Neural crest cell (in vitro differentiated cells): ENCODE results near the gene RPUSD2. TPM values are rescaled to one million over a fixed set of nuclear protein-coding genes. Genes with fewer than 3 reads are reported as not detected.

Experiments used
- DNase-seq: peaks from one replicate; pipeline ENCODE4 v3.0.0; 2021; ENCODE audit warnings: low read depth, mixed read lengths, low spot score
- H3K27ac Mint-ChIP-seq: one replicate; pipeline ENCODE4 v1.8.0; 2021; ENCODE audit warnings: mild to moderate bottlenecking, mixed read lengths; ENCODE audit not compliant: unreplicated experiment
- H3K27me3 Mint-ChIP-seq: 2 replicates; pipeline ENCODE4 v1.8.0; 2021; ENCODE audit warnings: low read depth, mild to moderate bottlenecking, mixed read lengths
- H3K36me3 Mint-ChIP-seq: 2 replicates; pipeline ENCODE4 v1.8.0; 2021; ENCODE audit warnings: low read depth, mild to moderate bottlenecking, mixed read lengths
- H3K4me1 Mint-ChIP-seq: 2 replicates; pipeline ENCODE4 v1.8.0; 2021; ENCODE audit warnings: mixed read lengths
- H3K4me3 Mint-ChIP-seq: one replicate; pipeline ENCODE4 v1.8.0; 2021; ENCODE audit warnings: mild to moderate bottlenecking, mixed read lengths
- H3K9me3 Mint-ChIP-seq: 2 replicates; pipeline ENCODE4 v1.8.0; 2021; ENCODE audit warnings: mixed read lengths
- CTCF ChIP-seq: fragments of 200-600 bp; sonication (generic); conservative IDR thresholded peaks from 2 replicates; pipeline ENCODE4 v1.5.0; 2021; ENCODE audit warnings: antibody characterized with exemption, mild to moderate bottlenecking
- long read RNA-seq: library from polyadenylated mRNA; unstranded; transcript quantifications from one replicate; pipeline ENCODE4 v2.0.0, GENCODE V29; 2020
- total RNA-seq: library from RNA; stranded (reverse); gene quantifications from 2 replicates; pipeline ENCODE4 v1.2.1, GENCODE V29; 2021

Gene RPUSD2, protein sequence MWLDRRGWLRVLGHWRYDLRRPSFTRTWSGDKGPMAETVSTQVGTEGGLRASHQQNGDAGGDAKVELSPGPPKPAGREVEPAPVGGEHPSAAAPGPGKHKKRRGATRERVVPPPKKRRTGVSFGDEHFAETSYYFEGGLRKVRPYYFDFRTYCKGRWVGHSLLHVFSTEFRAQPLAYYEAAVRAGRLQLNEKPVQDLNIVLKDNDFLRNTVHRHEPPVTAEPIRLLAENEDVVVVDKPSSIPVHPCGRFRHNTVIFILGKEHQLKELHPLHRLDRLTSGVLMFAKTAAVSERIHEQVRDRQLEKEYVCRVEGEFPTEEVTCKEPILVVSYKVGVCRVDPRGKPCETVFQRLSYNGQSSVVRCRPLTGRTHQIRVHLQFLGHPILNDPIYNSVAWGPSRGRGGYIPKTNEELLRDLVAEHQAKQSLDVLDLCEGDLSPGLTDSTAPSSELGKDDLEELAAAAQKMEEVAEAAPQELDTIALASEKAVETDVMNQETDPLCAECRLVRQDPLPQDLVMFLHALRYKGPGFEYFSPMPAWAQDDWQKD
- 16.0 and 16.9 TPM in 2 replicates for total RNA-seq
- long read RNA-seq, transcript RPUSD2-201 (3 exons, 2,358 nt), result major isoform, 16 of 18 reads
- long read RNA-seq, partial matches to known transcripts, result 0 of 18 reads
- long read RNA-seq, other reads (novel, unspliced or antisense), result 1 of 18 reads

DNA sequence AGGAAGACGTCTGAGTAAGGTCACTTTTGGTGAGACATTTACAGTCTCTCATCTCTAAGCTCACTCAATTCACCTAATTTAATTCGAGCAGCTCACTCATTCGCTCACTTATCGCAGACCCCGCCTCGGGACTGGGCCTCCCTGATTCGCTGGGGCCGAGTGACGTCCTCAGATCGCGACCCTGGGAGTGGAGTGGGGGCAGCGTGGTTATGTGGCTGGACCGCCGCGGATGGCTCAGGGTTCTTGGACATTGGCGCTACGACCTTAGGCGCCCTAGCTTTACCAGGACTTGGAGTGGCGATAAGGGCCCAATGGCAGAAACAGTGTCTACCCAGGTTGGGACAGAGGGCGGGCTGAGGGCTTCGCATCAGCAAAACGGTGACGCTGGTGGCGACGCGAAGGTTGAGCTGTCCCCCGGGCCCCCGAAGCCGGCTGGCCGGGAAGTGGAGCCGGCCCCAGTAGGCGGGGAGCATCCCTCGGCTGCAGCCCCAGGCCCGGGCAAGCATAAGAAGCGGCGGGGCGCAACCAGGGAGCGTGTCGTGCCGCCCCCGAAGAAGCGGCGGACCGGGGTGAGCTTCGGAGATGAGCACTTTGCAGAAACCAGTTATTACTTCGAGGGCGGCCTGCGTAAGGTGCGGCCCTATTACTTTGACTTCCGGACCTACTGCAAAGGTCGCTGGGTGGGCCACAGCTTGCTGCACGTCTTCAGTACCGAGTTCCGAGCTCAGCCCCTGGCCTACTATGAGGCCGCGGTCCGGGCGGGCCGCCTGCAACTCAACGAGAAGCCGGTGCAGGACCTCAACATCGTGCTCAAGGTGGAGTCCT is at the start of gene RPUSD2:
TSS of gene RPUSD2 (plus strand) at position 171 of the 825 bp plus-strand sequence. CDS start at position 210, 39 bp downstream.
- peak within 1 kb of the TSS; percentile 96 for H3K4me3 Mint-ChIP-seq
- H3K9me3 Mint-ChIP-seq, result no peaks in the 10 kb centered on the region
- H3K36me3 Mint-ChIP-seq, result peaks cover 4% of the 10 kb centered on the region
- peak within 1 kb of the TSS; percentile 96 for H3K27ac Mint-ChIP-seq
- peaks cover 38% of the 10 kb centered on the region for H3K4me1 Mint-ChIP-seq
- TF ChIP-seq CTCF, result no peak
- peak; percentile 87 for DNase-seq
- peaks cover 16% of the 10 kb centered on the region for H3K27me3 Mint-ChIP-seq

DNA sequence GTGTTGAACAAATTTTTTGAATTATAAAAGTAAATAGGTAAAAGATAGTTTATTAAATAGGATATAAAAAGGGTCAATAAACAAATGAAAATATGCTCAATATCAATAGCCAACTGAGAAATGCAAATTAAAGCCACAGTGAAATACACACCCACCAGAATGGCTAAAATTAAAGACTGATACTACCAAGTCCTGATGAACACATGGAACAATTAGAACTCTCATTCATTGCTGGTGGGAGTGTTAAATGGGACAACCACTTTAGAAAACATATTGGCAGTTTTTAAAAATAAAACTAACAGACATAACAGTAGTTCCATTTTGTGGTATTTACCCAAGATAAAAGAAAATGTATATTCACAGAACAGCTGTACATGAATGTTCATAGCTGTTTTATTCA is 45.5 kb upstream of the RPUSD2 start:
- no peaks in the 10 kb centered on the region for H3K36me3 Mint-ChIP-seq
- no peak for DNase-seq
- H3K27me3 Mint-ChIP-seq, result peaks cover 3% of the 10 kb centered on the region
- TF ChIP-seq CTCF, result no peak
- no peak overlapping the region for H3K27ac Mint-ChIP-seq
- no peak overlapping the region for H3K4me3 Mint-ChIP-seq
- peaks cover 4% of the 10 kb centered on the region for H3K4me1 Mint-ChIP-seq
- no peaks in the 10 kb centered on the region for H3K9me3 Mint-ChIP-seq

DNA sequence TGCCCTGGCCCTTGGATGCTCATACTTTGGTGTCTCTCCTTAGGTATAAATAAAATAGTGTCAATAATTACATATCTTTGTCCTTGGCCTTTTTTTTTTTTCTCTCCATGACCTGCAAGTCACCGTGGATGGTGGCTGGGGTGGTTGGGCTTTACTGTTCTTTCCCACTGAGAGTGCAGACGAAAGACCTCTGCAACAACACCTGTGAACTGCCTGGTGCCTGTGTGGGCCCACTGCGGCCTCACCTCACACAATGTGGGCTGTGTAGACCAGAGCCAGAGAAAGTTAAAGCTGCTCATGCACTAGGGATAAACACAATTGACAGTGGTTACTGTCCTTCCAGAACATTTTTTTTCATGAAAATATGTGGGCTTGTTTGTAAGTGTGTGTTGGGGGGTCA is 43.2 kb upstream of the RPUSD2 start:
- Mint-ChIP-seq H3K4me1 (no peaks in the 10 kb centered on the region), H3K36me3 (no peaks in the 10 kb centered on the region), H3K4me3 (no peak overlapping the region), H3K27me3 (no peaks in the 10 kb centered on the region), H3K27ac (no peak overlapping the region), H3K9me3 (no peaks in the 10 kb centered on the region)
- TF ChIP-seq CTCF, result no peak
- no peak for DNase-seq

- H3K36me3 Mint-ChIP-seq, result no peaks in the 10 kb centered on the region
- H3K27ac Mint-ChIP-seq, result no peak overlapping the region
- no peaks in the 10 kb centered on the region for H3K4me1 Mint-ChIP-seq
- no peaks in the 10 kb centered on the region for H3K27me3 Mint-ChIP-seq
- no peak for TF ChIP-seq CTCF
- no peak overlapping the region for H3K4me3 Mint-ChIP-seq
- H3K9me3 Mint-ChIP-seq, result no peaks in the 10 kb centered on the region
- DNase-seq, result no peak
These were observed 40.3 kb upstream of the RPUSD2 start for GRCh38 chr15:40528801-40529200.

DNA sequence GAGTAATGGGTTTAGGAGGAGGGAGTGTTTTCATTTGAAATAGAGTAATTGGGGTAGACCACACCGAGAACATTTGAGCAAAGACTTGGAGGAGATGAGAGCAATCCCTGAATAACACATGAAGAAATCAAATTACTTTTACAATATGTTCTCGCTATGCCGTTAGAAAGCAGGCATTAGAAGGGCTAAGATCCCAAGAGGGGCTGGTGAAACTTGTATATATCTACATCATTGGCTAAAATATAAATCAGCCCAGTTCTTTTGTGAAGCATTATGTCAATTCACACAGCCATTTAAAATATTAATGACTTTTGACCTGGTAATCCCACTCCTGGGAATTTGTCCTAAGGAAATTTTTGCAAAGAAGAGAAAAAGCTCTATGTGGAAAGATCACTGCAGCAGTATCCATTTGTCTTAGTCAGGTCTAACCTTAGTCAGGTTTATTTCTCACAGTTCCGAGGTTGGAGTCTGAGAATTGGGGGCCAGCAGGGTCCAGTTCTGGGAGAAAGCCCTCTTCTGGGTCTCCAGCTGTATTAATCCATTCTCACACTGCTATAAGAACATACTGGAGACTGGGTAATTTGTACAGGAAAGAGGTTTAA is 35.2 kb upstream of the RPUSD2 start:
- H3K4me1 Mint-ChIP-seq, result peaks cover 2% of the 10 kb centered on the region
- no peak overlapping the region for H3K4me3 Mint-ChIP-seq
- H3K27ac Mint-ChIP-seq, result no peak overlapping the region

More for the DNA sequence above, 35.2 kb upstream of the RPUSD2 start:
- Mint-ChIP-seq H3K36me3 (no peaks in the 10 kb centered on the region), H3K27me3 (no peaks in the 10 kb centered on the region), H3K9me3 (no peaks in the 10 kb centered on the region)
- no peak for TF ChIP-seq CTCF
- DNase-seq, result no peak
